Fibroblast of skin of left quadriceps (primary cell): Measurements from ENCODE around the gene C1QTNF1.

Experiments used
- DNase-seq, 2 experiments: peaks; one replicate each; pipeline ENCODE4 v3.0.0-alpha.2; 2013; ENCODE audit warnings: low read depth in 2 of 2

C1QTNF1 gene, protein sequence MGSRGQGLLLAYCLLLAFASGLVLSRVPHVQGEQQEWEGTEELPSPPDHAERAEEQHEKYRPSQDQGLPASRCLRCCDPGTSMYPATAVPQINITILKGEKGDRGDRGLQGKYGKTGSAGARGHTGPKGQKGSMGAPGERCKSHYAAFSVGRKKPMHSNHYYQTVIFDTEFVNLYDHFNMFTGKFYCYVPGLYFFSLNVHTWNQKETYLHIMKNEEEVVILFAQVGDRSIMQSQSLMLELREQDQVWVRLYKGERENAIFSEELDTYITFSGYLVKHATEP

DNA sequence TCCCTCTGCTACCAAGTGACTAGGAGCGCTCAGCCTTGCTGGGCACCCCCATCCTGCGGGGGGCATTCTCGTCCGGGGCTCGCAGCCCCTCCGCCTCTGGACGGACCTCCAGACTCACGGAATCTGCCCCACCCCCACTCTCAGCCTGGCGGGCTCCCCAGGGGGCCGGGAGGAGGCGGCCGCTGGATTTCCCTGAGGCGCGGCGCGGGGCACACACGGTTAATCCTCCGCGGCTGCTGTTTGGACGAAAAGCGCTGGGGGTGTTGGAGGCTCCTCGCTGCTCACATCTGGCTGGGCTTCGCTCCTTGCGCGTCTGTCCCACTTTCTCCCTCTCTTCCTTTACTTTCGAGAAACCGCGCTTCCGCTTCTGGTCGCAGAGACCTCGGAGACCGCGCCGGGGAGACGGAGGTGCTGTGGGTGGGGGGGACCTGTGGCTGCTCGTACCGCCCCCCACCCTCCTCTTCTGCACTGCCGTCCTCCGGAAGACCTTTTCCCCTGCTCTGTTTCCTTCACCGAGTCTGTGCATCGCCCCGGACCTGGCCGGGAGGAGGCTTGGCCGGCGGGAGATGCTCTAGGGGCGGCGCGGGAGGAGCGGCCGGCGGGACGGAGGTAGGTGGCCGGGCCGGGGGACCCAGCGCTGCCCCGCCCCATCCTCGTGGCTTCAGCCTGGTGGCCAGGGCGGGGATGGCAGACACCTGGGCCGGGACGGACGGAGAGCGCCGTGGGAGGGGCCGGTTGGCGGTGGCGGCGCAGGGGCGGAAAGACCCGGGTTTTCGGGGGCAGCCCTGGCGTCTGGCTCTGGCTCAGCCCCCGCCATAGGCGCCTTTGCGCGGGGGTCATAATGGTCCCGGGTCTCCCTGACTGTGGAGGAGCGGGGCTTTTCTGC lies at the start of gene C1QTNF1:
TSS of gene C1QTNF1 (plus strand) at position 284 of the 886 bp plus-strand sequence. CDS start 19,800 bp downstream, outside the sequence.
- no peak for DNase-seq

DNA sequence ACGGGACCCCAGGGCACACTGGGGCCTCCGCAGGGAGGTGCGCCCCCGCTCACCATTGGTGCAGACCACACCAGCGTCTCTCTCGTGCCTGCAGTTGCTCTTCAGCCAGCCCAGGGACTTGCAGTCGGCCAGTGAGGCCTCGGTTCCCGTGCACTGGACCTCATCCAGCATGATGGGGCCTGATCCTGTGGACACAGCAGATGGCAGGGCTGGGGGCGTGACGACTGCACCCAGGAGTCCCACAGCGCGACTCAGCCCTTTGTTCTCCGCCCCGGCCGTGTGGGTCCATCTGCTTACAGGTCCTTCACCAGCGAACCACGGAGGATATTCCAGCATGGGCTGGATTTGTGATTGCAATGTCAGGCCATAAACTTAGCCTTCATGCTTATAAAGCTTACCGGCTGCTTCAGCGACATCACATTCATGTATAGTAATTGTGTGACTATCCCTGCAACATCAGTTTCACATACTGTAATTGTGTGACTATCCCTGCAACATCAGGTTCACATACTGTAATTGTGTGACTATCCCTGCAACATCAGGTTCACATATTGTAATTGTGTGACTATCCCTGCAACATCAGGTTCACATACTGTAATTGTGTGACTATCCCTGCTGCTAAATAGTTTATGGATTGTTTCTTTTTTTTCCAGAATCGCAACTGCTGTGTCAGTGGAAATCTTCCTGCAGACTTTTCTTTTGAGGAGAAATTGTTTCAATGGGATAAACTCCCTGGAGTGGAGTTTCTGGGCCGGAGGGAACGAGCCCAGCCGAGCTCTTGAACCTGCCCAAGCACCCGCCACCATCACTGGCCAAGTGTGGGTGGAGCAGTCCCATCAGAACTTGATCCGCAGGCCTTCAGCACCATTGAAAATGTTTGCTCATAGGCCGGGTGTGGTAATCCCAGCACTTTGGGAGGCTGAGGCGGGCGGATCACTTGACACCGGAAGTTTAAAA lies 49.1 kb upstream of the C1QTNF1 start:
- DNase-seq = peak; percentile 55 to 62

DNA sequence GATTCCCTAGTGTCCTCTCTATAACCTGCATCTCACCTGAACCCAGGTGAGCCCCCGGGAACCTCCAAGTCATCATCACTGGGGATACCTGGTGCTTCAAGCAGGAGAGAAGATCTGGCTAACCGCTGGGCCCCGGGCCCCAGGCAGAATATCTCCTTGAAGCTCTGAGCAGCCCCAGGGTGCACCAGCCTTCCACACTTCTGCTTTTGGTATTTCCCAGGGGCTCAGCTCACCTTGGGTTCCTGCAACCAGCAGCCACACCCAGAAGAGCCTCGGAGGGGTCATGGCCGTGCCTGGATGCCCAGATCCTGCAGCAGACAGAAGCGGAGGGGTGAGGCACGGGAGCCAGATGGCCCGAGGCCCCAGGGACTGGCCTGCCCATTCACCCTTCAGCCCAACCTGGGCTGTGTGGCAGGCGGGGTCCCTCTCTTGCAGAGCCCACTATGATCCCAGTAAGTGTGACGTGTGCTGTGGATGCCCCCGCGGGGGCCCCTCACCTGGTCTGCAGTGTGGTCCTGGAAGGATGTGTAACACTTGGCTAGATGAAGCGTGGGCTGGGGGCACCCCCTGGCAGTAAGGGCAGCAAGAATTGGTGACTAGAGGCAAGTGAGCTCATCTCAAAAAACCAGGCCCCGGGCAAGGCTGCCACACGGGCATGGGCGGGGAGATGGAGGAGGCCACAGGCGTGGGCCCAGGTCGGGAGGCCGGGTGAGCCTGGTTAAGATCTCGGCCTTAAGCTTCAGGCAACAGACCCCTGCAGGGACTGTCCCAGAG lies 46.9 kb upstream of the C1QTNF1 start:
- no peak for DNase-seq

DNA sequence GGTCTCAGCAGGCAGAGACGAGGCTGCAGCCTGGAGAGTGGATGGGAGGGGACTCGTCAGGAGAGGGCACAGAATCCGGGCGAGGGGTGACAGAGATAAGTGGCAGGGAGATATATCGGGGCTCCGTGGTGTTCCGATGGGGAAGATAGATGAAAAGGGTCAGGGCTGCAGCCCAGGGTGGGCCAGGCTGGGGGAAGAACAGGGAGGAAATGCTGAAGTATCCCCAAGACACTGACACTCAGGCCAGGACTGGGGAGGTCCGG lies 46.4 kb upstream of the C1QTNF1 start:
- DNase-seq = no peak

DNA sequence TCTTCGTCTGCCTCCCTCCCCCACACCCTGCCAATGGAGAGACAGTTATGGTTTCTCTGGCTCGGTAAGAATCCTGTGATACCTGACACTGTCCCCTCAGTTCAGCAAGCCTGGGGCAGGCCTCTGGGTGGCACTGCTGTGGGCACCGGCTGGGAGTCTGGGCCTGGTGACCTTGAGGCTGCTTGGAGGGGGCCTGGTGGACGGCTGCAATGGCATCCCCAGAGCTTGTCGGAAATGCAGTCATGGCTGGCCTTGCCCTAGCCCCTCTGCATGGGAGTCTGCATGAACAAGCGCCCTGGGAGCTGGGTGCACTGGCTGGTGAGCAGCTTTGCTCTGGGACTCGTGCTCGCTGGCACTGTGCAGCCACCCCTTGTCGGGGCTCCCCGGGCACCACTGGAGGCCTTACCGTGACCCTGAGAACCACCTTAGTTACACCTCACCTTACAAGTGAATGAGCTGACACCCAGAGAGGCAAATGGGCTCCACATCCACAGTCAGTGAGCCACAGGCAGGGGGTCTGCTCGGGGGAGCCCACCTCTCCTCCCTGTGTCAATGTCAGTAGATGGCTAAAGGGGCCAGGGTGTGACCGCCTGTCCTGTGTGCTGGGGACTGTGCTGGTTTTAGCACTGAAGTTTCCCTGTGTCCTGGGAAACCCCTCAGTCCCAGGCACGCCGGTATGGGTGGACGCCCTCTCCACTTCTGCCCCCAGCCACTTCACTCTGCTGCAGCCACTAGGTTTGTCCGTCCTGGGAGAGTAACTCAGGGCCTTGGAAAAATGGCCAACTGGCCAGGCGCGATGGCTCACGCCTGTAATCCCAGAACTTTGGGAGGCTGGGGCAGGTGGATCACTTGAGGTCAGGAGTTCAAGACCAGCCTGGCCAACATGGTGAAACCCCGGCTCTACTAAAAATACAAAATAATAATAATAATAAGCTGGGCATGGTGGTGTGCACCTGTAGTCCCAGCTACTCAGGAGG lies 45.7 kb upstream of the C1QTNF1 start:
- no peak for DNase-seq

DNA sequence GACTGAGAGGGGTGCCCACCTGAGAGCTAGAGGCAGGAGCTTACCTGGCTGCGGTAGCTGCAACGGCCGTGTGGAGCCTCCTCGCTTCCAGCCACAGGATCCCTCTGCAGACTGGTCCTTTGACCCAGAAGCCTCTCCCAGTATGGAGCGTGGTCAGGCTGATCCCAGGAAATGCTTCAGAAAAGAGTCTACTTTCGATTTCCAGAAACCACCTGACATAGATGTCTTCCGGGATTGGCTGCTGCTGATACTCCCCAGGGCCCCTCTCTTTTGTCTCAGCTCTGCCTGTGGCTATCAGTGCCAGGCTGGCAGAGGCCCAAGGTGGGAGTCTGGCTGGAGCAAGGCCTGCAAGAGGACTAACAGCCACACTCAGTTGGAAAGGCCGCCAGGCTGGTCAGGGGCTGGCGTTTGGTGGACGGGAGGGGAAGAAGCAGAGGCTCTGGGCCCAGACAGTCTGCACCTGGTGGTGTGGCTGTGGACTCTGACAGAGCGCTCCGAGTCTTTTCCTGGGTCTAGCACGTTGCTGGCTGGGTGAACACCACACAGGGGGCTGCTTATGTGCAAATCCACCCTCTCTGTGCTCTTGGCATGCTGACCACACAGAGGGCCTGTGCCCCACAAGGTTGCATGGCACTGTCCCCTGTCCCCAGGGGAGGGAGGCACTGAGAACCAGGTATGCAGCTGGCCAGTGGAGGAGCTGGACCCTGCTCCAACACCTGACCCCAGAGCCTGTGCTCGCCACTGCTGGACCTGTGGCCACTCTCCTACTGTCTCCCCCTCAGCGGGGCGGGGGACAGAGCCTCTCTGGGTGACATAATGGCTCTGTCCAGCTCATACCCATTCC lies 44.0 kb upstream of the C1QTNF1 start, which contains the start of gene LGALS3BP:
TSS of gene LGALS3BP (minus strand) at position 144 of the 844 bp plus-strand sequence. CDS start 2,732 bp downstream, outside the sequence.
- DNase-seq = peak in 1 of 2 experiments; percentile 47

DNA sequence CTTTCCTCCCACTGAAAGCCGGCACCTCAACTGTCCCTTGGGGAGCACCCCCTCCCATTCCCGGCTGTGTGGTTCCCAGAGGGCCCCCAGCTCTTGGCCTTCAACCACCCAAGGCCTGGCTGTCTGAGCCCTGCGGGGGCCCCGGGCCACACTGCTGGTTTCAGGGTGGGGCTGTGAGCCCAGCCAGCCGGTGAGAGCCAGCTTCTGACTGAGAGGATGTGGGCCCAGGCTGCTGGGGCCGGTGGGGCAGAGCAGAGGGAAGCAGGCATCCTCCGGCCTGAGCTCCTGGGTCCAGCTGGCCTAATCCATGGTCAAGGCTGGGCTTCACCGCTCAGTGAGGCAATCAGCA lies 43.4 kb upstream of the C1QTNF1 start:
- no peak for DNase-seq

DNA sequence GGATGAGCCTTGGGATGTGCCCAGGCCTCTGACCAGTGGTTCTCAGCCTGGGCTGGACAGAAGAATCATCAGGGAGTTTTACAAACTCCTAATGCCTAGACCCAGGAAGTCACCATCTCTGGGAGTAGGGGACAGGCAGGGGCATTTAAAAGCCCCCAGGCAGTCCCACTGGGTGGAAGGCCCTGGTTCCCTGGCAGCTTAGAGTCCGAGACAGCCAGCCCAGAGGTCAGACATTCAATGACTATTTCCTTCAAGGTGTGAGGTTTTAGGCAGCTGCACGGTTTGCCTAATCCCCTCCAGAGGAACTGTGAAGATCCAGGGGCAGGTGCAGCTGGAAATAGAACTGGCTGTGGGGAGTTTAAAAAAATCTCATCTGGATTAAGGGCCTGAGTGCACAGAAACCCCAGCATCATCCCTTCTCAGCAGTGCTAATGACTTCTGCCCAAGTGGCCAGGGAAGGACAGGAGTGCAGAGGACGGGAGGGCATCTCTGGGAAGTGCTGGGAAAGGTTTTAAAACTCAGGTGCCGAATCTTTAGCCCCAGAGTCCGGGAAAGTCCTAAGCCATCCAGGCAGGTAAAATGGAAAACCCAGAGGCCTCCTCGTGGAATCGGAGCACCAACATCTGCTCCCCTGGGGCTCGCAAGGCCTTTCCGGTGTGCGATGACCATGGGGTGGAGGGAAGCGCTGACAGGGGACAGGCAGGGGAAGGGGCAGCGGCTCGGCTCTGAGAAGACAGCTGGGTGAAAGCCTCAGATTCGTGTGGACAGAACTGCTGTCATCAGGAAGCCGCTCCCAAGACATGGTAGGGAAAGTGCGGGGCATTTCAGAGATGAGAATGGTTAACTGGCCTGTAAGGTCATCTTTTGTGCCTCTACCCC lies 42.7 kb upstream of the C1QTNF1 start:
- no peak for DNase-seq

DNA sequence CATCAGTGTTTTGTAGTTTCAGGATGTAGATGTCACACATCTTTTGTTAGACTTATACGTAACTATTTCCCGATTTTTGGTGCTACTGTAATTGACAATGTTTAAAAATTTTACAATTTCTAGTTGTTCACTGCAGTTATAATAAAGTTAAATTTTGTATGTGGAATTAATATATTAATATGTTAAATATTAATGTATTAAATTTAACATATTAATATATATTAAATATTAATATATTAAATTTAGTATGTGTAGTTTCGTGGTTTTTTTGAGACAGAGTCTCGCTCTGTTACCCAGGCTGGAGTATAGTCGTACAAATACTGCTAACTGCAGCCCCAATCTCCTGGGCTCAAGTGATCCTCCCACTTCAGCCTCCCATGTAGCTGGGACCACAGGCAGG lies 38.6 kb upstream of the C1QTNF1 start:
- no peak for DNase-seq

DNA sequence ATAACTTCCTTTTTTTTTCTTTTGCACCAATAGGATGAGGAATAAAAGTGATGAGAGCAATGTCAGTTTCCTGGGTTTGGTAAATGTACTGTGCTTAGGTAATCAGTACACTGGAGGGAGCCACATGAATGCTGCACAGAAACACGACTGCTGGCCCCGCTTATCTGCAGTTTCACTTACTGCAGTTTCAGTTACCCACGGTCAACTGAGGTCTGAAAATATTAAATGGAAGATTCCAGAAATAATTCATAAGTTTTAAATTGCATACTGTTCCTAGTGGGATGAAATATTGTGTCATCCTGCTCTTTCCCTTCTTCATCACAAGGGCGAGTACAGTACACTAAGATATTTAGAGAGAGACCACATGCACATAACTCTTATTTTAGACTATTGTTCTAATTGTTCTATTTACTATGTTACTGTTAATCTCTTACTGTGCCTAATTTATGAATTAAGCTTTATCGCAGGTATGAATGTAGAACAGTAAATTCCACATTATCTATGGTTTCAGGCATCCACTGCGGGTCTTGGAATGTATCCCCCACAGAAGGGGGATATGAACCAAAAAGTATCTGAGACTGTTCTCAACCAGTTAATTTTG lies 37.8 kb upstream of the C1QTNF1 start:
- no peak for DNase-seq

DNA sequence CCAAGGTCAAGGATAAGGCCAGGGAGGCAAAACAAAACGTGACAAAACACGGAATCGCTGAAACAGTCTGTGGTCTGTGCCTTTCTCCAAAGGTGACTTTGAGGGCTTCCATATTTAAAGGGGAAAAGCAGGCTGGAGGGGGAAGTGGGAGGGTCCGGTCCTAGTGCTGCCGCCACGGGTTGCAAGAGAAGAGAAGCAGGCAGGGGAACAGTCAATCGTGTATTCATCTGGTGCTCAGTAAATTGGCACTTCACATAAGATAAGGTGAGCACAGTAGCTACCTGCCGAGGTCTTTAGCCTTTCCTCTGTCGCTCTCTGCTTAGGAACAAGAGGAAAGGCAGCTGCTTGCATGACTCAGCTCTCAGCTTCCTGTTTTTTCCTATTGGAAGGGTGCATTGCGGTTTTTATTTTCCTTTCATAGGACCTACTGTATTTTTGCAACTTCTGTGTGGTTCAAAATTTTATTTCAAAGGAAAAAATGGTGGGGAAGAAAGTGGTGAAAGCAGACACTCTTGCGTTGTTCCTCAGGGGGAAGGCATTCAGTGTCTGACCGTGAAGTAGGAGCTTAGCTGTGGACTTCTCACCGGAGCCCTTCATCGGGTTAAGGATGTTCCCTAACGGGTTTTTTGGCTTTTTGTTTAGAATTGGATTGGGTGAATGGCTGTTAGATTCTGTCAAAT lies 37.2 kb upstream of the C1QTNF1 start:
- DNase-seq = peak; percentile 17 to 20

DNA sequence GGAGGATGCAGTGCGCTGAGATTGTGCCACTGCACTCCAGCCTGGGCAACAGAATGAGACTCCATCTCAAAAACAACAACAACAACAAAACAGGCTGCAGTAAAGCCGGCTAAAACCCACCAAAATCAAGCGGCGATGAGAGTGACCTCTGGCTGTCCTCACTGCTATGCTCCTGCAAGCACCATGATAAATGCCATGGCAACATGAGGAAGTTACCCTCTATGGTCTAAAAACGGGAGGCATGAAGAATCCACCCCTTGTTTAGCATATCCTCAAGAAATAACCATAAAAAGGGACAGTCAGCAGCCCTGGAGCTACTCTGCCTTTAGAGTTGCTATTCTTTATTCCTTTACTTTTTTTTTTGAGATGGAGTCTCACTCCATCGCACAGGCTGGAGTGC lies 35.8 kb upstream of the C1QTNF1 start:
- DNase-seq = no peak

DNA sequence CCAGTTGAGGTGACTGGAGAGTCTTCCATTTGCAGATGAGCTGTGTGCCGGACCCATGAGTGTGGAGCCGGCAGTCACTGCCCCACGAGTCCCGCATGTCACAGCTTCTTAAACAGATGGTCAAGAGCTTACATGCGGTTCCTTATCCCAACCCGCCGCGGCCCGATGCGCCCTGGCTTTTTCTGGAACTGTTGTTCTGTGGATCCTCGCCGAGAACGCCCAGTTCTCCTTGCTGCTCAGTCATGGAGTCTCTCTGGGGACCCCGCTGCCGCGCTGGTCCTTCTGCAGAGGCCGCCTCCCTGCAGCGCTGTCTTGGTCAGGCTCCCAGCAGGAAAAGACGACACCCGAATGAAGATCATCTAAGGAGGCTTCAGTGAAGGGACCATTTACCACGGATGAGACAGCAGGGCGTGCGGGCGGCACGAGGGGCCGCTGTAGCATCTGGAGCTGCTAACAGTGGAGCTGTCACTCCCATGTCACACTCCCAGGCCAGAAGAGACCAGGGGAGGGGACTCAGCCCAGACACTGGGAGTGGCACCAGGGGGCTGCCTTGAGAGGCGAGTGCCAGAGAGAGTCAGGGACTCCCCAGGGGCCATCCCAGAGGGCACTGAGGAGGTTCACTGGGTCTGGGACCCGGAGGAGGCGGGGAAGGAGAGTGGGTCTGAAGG lies 33.5 kb upstream of the C1QTNF1 start:
- DNase-seq = no peak

DNA sequence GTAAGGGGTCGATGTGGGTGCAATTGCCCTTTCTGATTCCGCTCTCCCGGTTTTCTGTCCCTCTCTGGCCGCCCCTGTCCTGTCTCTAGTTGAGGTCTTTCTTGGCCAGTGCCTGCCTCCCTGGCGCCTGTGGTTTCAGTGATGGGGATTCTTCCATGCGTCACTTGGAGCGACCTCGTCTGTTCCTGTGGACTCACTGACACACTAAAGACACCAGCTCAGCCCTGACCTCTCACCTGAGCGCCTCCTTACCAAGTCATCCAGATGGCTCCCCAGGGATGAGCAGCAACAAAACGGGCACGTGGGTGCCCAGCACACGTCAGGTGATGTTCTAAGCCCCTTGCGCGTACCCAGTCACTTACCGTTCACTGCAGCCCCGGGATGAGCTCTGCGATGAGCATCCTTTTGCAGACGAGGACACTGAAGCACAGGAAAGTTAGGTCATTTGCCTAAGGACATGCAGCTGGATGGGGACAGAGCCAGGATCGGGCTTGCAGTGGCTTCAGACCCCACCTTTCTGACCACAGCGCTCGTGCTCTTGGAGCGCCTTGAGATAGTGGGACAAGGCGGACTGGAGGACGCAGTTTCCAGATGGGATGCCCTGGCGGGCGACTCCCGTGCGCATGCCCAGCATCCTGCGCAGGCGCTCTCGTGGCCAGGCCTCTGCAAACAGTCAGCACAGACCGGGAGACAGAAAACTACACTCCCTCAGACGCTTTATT lies 32.8 kb upstream of the C1QTNF1 start:
- no peak for DNase-seq

DNA sequence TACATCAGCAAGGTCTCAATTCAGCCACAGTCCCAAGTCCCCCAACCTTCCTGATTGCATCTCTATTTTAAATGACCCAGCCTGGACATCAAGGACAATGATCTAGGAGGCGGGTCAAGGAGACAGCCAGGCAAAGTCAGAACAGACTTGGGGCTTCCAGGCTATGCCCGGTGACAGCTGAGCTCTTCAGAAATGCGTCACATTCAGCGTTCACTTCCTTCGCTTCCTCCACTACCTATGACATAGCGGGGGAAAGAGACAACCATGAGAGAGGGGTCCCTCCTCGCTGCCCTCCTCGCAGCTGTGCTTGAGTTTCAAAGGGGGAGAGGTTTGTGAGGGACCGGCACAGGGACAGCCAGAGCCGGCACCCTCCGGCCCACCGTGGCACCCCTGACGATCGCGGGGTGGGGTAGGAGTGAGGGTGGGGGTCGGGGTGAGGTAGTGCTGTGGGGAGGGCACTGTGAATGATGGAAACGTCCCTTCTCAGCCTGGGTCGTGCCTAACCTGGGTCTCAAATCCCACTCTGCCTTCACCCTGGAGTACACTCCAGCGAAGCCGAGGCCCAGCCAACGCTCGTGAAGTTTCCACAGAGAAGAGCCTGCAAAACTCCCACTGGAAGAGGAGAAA lies 31.9 kb upstream of the C1QTNF1 start:
- no peak for DNase-seq
